OCI-LY7 (cell line): Measurements from ENCODE around the gene PKP1. TPM values are rescaled to one million over a fixed set of nuclear protein-coding genes. Genes with fewer than 3 reads are reported as not detected.

Experiments used
- BruUV-seq: library from RNA; stranded (reverse); fragments of 400-500 nt; replicated peaks from 2 replicates; lab custom pipeline; 2021; lab: Mats Ljungman, UMichigan
- CTCF ChIA-PET: fragments of 300-600 bp; sonication (Branson Sonifier 250); formaldehyde crosslinking; loops from one replicate; lab custom pipeline; 2022; ENCODE audit warnings: antibody characterized with exemption; ENCODE audit not compliant: unreplicated experiment; lab: Charles Lee
- POLR2A ChIA-PET: fragments of 300-600 bp; sonication (Branson Sonifier 250); formaldehyde crosslinking; loops from one replicate; lab custom pipeline; 2022; ENCODE audit warnings: antibody characterized with exemption; lab: Charles Lee
- DNase-seq: peaks from one replicate; pipeline ENCODE4 v3.0.0-alpha.2; 2015; ENCODE audit warnings: low spot score
- H2AFZ ChIP-seq: fragments of 200-600 bp; sonication (generic), shearing (Covaris generic); 2 replicates; pipeline ENCODE4 v1.6.1; 2014; ENCODE audit warnings: mild to moderate bottlenecking, antibody characterized with exemption, low read length, moderate library complexity
- H3K27ac ChIP-seq: fragments of 200-600 bp; sonication (generic); 2 replicates; pipeline ENCODE4 v1.5.1; 2014; ENCODE audit warnings: mixed run types, low read depth, mild to moderate bottlenecking, moderate library complexity, low read length, inconsistent platforms; ENCODE audit not compliant: poor library complexity, severe bottlenecking
- H3K36me3 ChIP-seq: fragments of 200-600 bp; sonication (generic); 2 replicates; pipeline ENCODE4 v1.6.1; 2014; ENCODE audit warnings: mild to moderate bottlenecking, antibody characterized with exemption, low read length, moderate library complexity, mixed read lengths; ENCODE audit not compliant: insufficient read depth
- H3K4me1 ChIP-seq: fragments of 200-600 bp; sonication (generic); 2 replicates; pipeline ENCODE4 v1.5.1; 2014; ENCODE audit warnings: mild to moderate bottlenecking, low read length; ENCODE audit not compliant: insufficient read depth, poor library complexity, severe bottlenecking
- H3K4me2 ChIP-seq: fragments of 200-600 bp; sonication (generic); 2 replicates; pipeline ENCODE4 v1.6.1; 2014; ENCODE audit warnings: mild to moderate bottlenecking, low read length
- H3K4me3 ChIP-seq: fragments of 200-600 bp; sonication (generic); 2 replicates; pipeline ENCODE4 v1.5.1; 2014; ENCODE audit warnings: mild to moderate bottlenecking, low read depth, low read length; ENCODE audit not compliant: poor library complexity, severe bottlenecking
- H3K79me2 ChIP-seq: fragments of 200-600 bp; sonication (generic); 2 replicates; pipeline ENCODE4 v1.6.1; 2016; ENCODE audit warnings: low read depth, mild to moderate bottlenecking, low read length, moderate library complexity, mixed read lengths; ENCODE audit not compliant: insufficient read depth
- H3K9me2 ChIP-seq: fragments of 200-600 bp; sonication (generic); 2 replicates; pipeline ENCODE4 v1.6.1; 2016; ENCODE audit warnings: mild to moderate bottlenecking, low read length, mixed read lengths; ENCODE audit not compliant: insufficient read depth
- H3K9me3 ChIP-seq: fragments of 200-600 bp; sonication (generic); 2 replicates; pipeline ENCODE4 v1.6.1; 2014; ENCODE audit warnings: mild to moderate bottlenecking, mixed run types, low read length, mixed read lengths
- H4K20me1 ChIP-seq: fragments of 200-600 bp; sonication (generic); 2 replicates; pipeline ENCODE4 v1.6.1; 2014; ENCODE audit warnings: mild to moderate bottlenecking, antibody characterized with exemption, low read length, moderate library complexity, mixed read lengths; ENCODE audit not compliant: insufficient read depth
- EZH2phosphoT487 ChIP-seq: fragments of 200-600 bp; sonication (generic); IDR thresholded peaks from 2 replicates; pipeline ENCODE4 v1.6.1; 2018; ENCODE audit warnings: low read depth, borderline replicate concordance, mild to moderate bottlenecking, mixed run types, antibody characterized with exemption, low read length, moderate library complexity, mixed read lengths
- intact Hi-C: fragments of 100-400 bp; cut with micrococcal nuclease; formaldehyde crosslinking; loops from one replicate; pipeline ENCODE4 v1.10.0; 2022; ENCODE audit not compliant: unreplicated experiment
- total RNA-seq, 2 experiments: library from RNA; depleted of rRNA in 1 of 2; stranded (reverse); fragments of >200 nt in 1 of 2; shearing (Covaris generic) in 1 of 2; gene quantifications; 2 replicates each; pipeline ENCODE4 v1.2.3, GENCODE V29; 2014 to 2022
- TF ChIP-seq, protein P1 (sequence below): fragments of 200-600 bp; sonication (generic); conservative IDR thresholded peaks from 2 replicates; pipeline ENCODE4 v1.5.1; 2014; ENCODE audit warnings: mild to moderate bottlenecking, antibody characterized with exemption, low read length, moderate library complexity, mixed read lengths

Gene PKP1
- total RNA-seq, 2 experiments from 2014 or later = not detected

DNA sequence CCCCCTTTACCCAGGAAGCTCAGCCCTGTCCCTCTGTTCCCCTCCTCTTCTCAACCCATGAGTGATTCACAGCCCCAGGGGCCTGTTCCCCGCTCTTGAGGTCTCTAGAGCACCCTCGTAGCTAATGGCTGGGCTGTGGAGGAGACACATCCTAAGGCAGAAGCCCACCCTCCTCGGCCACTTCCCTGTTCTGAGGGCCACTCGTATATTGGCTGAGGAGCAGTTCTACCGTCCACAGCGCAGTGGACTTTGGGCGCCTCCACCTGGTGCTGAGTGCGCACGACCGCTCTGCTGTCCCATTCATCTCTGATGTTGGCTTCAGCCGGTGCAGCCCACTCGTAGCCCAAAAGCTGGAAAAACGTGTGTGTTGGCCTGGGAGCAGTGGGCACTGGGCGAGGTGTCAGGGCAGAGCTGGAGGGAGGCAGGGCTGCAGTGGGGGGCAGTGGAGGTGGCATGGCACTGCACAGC lies 24.5 kb upstream of the PKP1 start:
- intact Hi-C loops = no loop called here
- H3K9me2 ChIP-seq = no peaks in the 10 kb centered on the region
- H3K4me3 ChIP-seq = no peak overlapping the region
- ChIA-PET POLR2A (no interaction called here), CTCF (no interaction called here)
- H3K4me2 ChIP-seq = no peak overlapping the region
- no peak for DNase-seq
- H4K20me1 ChIP-seq = no peaks in the 10 kb centered on the region
- H2AFZ ChIP-seq = no peak overlapping the region
- no peak for TF ChIP-seq EZH2phosphoT487
- TF ChIP-seq, protein P1, sequence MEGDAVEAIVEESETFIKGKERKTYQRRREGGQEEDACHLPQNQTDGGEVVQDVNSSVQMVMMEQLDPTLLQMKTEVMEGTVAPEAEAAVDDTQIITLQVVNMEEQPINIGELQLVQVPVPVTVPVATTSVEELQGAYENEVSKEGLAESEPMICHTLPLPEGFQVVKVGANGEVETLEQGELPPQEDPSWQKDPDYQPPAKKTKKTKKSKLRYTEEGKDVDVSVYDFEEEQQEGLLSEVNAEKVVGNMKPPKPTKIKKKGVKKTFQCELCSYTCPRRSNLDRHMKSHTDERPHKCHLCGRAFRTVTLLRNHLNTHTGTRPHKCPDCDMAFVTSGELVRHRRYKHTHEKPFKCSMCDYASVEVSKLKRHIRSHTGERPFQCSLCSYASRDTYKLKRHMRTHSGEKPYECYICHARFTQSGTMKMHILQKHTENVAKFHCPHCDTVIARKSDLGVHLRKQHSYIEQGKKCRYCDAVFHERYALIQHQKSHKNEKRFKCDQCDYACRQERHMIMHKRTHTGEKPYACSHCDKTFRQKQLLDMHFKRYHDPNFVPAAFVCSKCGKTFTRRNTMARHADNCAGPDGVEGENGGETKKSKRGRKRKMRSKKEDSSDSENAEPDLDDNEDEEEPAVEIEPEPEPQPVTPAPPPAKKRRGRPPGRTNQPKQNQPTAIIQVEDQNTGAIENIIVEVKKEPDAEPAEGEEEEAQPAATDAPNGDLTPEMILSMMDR = no peak
- H3K9me3 ChIP-seq = no peaks in the 10 kb centered on the region
- H3K27ac ChIP-seq = no peak overlapping the region
- no peaks in the 10 kb centered on the region for H3K4me1 ChIP-seq
- H3K36me3 ChIP-seq = no peaks in the 10 kb centered on the region
- BruUV-seq = no TSS peak
- H3K79me2 ChIP-seq = no peaks in the 10 kb centered on the region

DNA sequence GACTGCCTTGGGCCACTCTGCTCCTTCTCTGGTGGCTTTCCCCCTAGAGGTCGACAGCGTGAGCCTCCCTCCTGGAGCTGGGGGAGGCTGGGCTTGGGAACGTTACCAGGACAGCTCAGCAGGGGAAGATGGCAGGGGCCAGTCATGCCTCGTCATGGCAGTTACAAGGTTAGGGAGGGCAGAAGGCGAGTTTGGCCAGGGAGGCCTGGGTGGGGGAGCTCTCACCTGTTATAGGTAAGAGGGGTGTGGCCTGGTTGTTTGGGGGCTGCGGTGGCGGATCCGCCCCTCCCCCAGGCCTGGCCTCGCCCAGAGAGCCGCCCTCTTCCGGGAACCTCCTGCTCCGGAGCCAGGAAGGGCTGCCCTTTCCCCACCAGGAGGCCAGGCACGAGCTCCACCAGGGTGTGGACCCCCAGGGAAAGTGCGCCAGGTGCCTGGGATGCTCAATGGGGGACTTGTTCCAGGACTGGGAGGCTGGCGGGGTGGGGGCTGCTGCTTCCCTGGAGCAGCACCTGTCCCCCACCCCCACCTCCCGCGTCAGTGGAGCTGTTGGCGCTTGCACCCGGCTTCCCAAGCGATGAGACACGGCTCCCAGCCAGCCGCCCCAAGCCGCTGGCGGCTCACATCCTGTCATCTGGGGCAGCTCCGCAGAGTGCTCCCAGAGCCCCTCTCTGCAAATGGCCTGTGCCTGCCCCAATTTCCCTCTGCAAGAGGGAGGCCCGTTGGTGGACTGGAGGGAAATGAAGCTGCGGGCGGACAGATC lies 23.6 kb upstream of the PKP1 start:
- Histone ChIP-seq H3K4me1 (no peaks in the 10 kb centered on the region), H4K20me1 (no peaks in the 10 kb centered on the region), H2AFZ (no peak overlapping the region), H3K36me3 (no peaks in the 10 kb centered on the region), H3K4me3 (no peak overlapping the region), H3K27ac (no peak overlapping the region), H3K9me3 (no peaks in the 10 kb centered on the region), H3K79me2 (no peaks in the 10 kb centered on the region), H3K9me2 (no peaks in the 10 kb centered on the region), H3K4me2 (no peak overlapping the region)
- no peak for DNase-seq
- no peak for TF ChIP-seq EZH2phosphoT487
- TF ChIP-seq, protein P1 = no peak
- intact Hi-C loops = no loop called here
- no TSS peak for BruUV-seq
- ChIA-PET CTCF (no interaction called here), POLR2A (no interaction called here)

DNA sequence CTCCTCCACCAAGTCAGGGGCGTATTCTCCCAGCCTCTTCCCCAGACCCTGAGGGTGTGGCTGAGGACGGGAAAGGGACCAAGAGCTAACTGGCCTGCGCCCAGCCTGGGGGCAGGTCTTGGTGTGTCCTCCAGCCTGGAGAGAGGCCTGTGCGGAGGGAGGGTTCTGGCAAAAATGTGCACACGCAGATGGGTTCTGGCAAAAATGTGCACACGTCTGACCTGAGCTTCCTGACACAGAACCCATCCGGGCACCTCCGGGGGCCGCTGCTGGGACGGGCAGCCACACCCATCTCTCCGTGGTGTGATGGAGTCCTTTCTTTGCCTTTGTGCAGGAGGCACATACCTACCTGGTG lies 23.1 kb upstream of the PKP1 start:
- Histone ChIP-seq H3K36me3 (no peaks in the 10 kb centered on the region), H3K27ac (no peak overlapping the region), H3K79me2 (no peaks in the 10 kb centered on the region), H3K9me3 (no peaks in the 10 kb centered on the region), H2AFZ (no peak overlapping the region), H3K4me1 (no peaks in the 10 kb centered on the region), H3K9me2 (no peaks in the 10 kb centered on the region), H3K4me3 (no peak overlapping the region), H4K20me1 (no peaks in the 10 kb centered on the region), H3K4me2 (no peak overlapping the region)
- DNase-seq = no peak
- ChIA-PET CTCF (no interaction called here), POLR2A (no interaction called here)
- TF ChIP-seq EZH2phosphoT487 = no peak
- TF ChIP-seq, protein P1 = no peak
- BruUV-seq = no TSS peak
- intact Hi-C loops = no loop called here
